ENCODE results near the gene ZNF273. TPM values are rescaled to one million over a fixed set of nuclear protein-coding genes. Genes with fewer than 3 reads are reported as not detected.
"Not testable (repeated sequence)": the region's sequence is repeated elsewhere in the genome, so short reads cannot be mapped to it uniquely, and the experiment has no call there.

Gene ZNF273
- total RNA-seq, 1 experiment from 2014 or later = 3.2 TPM

GRCh38 chr7:64944667-64945502 lies 41.8 kb downstream of the ZNF273 start:
- DNase-seq (ENCODE audit: low spot score) = not testable (repeated sequence)

GRCh38 chr7:64945503-64946175 lies 42.6 kb downstream of the ZNF273 start:
- DNase-seq (ENCODE audit: low spot score) = no peak

- no peak for DNase-seq (ENCODE audit: low spot score)
Observed at GRCh38 chr7:64946772-64947171, 43.7 kb downstream of the ZNF273 start.

GRCh38 chr7:64947252-64948000 lies 44.4 kb downstream of the ZNF273 start:
- DNase-seq (ENCODE audit: low spot score) = no peak

GRCh38 chr7:64948774-64949173 lies 45.7 kb downstream of the ZNF273 start:
- not testable (repeated sequence) for DNase-seq (ENCODE audit: low spot score)

- not testable (repeated sequence) for DNase-seq (ENCODE audit: low spot score)
Observed at GRCh38 chr7:64950673-64951072, 47.6 kb downstream of the ZNF273 start.

GRCh38 chr7:64951250-64951848 lies 48.3 kb downstream of the ZNF273 start:
- peak; percentile 77 for DNase-seq (ENCODE audit: low spot score)

- no peak for DNase-seq (ENCODE audit: low spot score)
Observed at GRCh38 chr7:64959072-64959747, 56.1 kb downstream of the ZNF273 start.

- no peak for DNase-seq (ENCODE audit: low spot score)
Observed at GRCh38 chr7:64965594-64965993, 62.5 kb downstream of the ZNF273 start.

GRCh38 chr7:64978497-64979203 lies 75.6 kb downstream of the ZNF273 start:
- no peak for DNase-seq (ENCODE audit: low spot score)

Other genes starting within 250 kb of the ZNF273 start
- gene ZNF107, start 237.1 kb upstream of the ZNF273 start, total RNA-seq (2014; rRNA removed; shearing (Covaris generic)) = 1.4 and 3.6 TPM in 2 replicates
- 2.6 and 5.3 TPM in 2 replicates for gene ZNF138, start 108.8 kb upstream of the ZNF273 start, total RNA-seq (2014; rRNA removed; shearing (Covaris generic))
- 0.34 and 0.74 TPM in 2 replicates for gene ZNF117, start 87.8 kb downstream of the ZNF273 start, total RNA-seq (2014; rRNA removed; shearing (Covaris generic))
- 2.9 and 5.8 TPM in 2 replicates for gene ERV3-1, start 103.4 kb downstream of the ZNF273 start, total RNA-seq (2014; rRNA removed; shearing (Covaris generic))

Measured in HT-29 (cell line).